ENCODE results near the gene FAM120B. TPM values are rescaled to one million over a fixed set of nuclear protein-coding genes. Genes with fewer than 3 reads are reported as not detected.

FAM120B gene
- total RNA-seq, 1 experiment from 2014 or later, result 25.2 TPM

DNA sequence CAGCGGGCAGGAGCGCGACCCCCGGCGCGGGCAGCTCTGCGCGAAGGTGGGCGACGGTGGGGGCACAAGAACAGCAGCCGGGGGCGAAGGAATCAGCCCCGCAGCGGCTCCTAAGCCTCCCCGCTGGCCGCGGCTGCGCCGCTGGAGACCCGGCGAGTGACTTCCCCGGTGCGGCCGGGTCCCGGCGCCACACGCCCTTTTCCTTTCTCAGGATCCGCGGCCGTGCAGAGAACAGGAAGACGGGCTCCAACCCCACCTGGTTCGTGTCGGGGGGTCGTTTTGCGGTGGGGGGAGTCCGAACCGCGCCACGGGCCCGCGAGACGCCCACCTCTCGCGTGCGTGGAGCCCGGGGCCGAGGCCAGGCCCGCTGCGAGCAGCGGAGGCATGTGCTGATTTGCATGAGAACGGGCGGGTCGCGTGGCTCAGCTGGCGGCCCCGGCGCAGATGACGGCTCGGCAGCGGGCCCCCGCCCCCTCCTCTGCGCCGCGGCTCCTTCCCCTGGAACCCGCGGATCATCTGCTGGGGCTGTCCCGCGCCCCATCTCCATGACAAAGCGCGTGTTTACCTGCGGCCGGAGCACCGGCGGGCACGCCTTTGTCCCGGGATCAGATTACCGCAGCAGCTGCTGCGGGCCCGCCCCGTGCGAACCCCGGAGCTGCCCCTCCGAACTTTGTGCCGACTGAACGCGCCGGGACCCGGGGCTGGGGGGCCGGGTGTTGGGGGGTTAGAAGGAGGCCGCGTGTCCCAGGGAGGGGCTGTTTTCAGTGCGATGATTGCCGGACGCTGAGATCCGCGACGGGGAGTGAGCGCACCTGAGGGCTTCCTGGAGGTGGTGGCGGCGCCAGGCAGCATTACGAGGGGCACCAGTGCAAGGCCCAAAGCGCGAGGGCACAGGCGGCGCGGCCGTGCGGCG is 10.8 kb upstream of the FAM120B start:
- TF ChIP-seq ELF1 (IDR thresholded peaks at IDR 0.05; ENCODE audit: borderline replicate concordance, low read depth), result no peak
- TF ChIP-seq, protein P1, sequence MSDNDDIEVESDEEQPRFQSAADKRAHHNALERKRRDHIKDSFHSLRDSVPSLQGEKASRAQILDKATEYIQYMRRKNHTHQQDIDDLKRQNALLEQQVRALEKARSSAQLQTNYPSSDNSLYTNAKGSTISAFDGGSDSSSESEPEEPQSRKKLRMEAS (IDR thresholded peaks at IDR 0.05), result peak; percentile 68; the same call in 1 of the 2 replicates
- TF ChIP-seq TCF7L2 (IDR thresholded peaks at IDR 0.05; ENCODE audit: borderline replicate concordance, extremely low read depth, insufficient read depth, insufficient read length), result peak; percentile 34
- TF ChIP-seq ZFX (IDR thresholded peaks at IDR 0.05), result peak; percentile 48
- Histone ChIP-seq H3K4me2 (ENCODE audit: low read length) (peak overlapping the region; percentile 91), H3K27ac (ENCODE audit: low read depth, low read length) (peak overlapping the region; percentile 22; the same call in 1 of the 2 replicates), H3K4me1 (ENCODE audit: control insufficient read depth in 1 of 2, insufficient read depth in 2 of 2, low read length in 2 of 2) (peaks cover 4 to 14% of the 10 kb centered on the region in 2 experiments; a peak in 2 of 4 replicates), H3K79me2 (ENCODE audit: insufficient read depth, low read length) (no peaks in the 10 kb centered on the region), H3K9me2 (ENCODE audit: insufficient read depth) (no peaks in the 10 kb centered on the region), H3K4me3 (replicated peaks in 1 of 2; ENCODE audit: low read depth in 1 of 2, low read length in 2 of 2) (peak overlapping the region; percentile 35 to 59), H2AFZ (ENCODE audit: low read depth, low read length, poor library complexity, severe bottlenecking) (peak overlapping the region; percentile 26), H4K20me1 (ENCODE audit: insufficient read depth) (no peaks in the 10 kb centered on the region), H3K36me3 (ENCODE audit: control insufficient read depth in 1 of 2, insufficient read depth in 2 of 2, low read length in 2 of 2) (no peaks in the 10 kb centered on the region), H3K27me3 (ENCODE audit: insufficient read depth, low read length) (peaks cover 4% of the 10 kb centered on the region; the same call in 1 of the 2 replicates), H3K9me3 (ENCODE audit: control insufficient read depth in 1 of 2, insufficient read depth in 1 of 2, low read depth in 1 of 2, low read length in 2 of 2) (peaks cover 0 to 2% of the 10 kb centered on the region in 2 experiments; a peak in 1 of 4 replicates), H3K9ac (ENCODE audit: low read length) (peak overlapping the region; percentile 59)
- ATAC-seq, result peak; percentile 73
- ChIA-PET CTCF (no interaction called here), RAD21 (ENCODE audit: low non-redundant PET in 1 of 2, low total read pairs in 2 of 2, uncharacterized antibody in 2 of 2, unreplicated experiment in 2 of 2) (no interaction called here), POLR2A (no interaction called here)
- intact Hi-C loops (cut with micrococcal nuclease), result loop anchor here (10.0 kb wide), 1 partner anchor 229 kb away; no protein-coding TSS in a partner anchor
- no peak for DNase-seq (ENCODE audit: low read depth, low spot score)
- no TSS peak for BruUV-seq (replicated peaks)

DNA sequence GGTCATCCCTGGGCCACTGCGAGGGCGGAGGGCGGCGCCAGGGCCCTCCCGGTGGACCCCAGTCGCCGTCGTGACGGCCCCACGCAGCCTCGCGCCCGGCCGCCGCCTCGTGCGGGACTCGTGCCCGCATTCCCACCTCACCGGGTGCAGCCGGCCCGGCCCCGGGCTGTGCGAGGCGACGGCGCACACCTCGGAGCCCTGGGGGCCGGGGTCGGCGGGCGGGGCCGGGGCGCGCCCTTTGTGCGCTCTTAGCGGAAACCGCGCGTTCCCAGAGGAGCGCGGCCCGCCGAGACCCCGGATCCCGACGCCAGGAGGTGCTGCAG is 10.2 kb upstream of the FAM120B start:
- no peak for ATAC-seq
- no peaks in the 10 kb centered on the region for H3K36me3 ChIP-seq (ENCODE audit: control insufficient read depth in 1 of 2, insufficient read depth in 2 of 2, low read length in 2 of 2)
- BruUV-seq (replicated peaks), result no TSS peak
- peak overlapping the region; percentile 91 for H3K4me2 ChIP-seq (ENCODE audit: low read length)
- RAD21 ChIA-PET (ENCODE audit: low non-redundant PET in 1 of 2, low total read pairs in 2 of 2, uncharacterized antibody in 2 of 2, unreplicated experiment in 2 of 2), result no interaction called here
- peaks cover 4 to 14% of the 10 kb centered on the region in 2 experiments; a peak in 2 of 4 replicates for H3K4me1 ChIP-seq (ENCODE audit: control insufficient read depth in 1 of 2, insufficient read depth in 2 of 2, low read length in 2 of 2)
- no peaks in the 10 kb centered on the region for H3K9me2 ChIP-seq (ENCODE audit: insufficient read depth)
- CTCF ChIA-PET, result no interaction called here
- intact Hi-C loops (cut with micrococcal nuclease), result loop anchor here (10.0 kb wide), 1 partner anchor 228 kb away; no protein-coding TSS in a partner anchor
- H3K4me3 ChIP-seq (replicated peaks in 1 of 2; ENCODE audit: low read depth in 1 of 2, low read length in 2 of 2), result no peak overlapping the region
- no peaks in the 10 kb centered on the region for H3K79me2 ChIP-seq (ENCODE audit: insufficient read depth, low read length)
- no peak overlapping the region for H3K9ac ChIP-seq (ENCODE audit: low read length)
- no peaks in the 10 kb centered on the region for H4K20me1 ChIP-seq (ENCODE audit: insufficient read depth)
- H3K27ac ChIP-seq (ENCODE audit: low read depth, low read length), result no peak overlapping the region; the same call in 1 of the 2 replicates
- peaks cover 4% of the 10 kb centered on the region; the same call in 1 of the 2 replicates for H3K27me3 ChIP-seq (ENCODE audit: insufficient read depth, low read length)
- no peak for DNase-seq (ENCODE audit: low read depth, low spot score)
- POLR2A ChIA-PET, result no interaction called here
- H3K9me3 ChIP-seq (ENCODE audit: control insufficient read depth in 1 of 2, insufficient read depth in 1 of 2, low read depth in 1 of 2, low read length in 2 of 2), result peaks cover 0 to 6% of the 10 kb centered on the region in 2 experiments; a peak in 1 of 4 replicates
- H2AFZ ChIP-seq (ENCODE audit: low read depth, low read length, poor library complexity, severe bottlenecking), result no peak overlapping the region
- TF ChIP-seq CBX3 (IDR thresholded peaks at IDR 0.05; ENCODE audit: low read depth) (no peak), YY1 (IDR thresholded peaks at IDR 0.05; ENCODE audit: extremely low read depth, insufficient replicate concordance, low read depth, low read length) (no peak), JUND (IDR thresholded peaks at IDR 0.05) (no peak), RAD21 (IDR thresholded peaks at IDR 0.05; ENCODE audit: low read depth) (no peak), ELF1 (IDR thresholded peaks at IDR 0.05; ENCODE audit: borderline replicate concordance, low read depth) (no peak), SP1 (IDR thresholded peaks at IDR 0.05; ENCODE audit: low read depth) (no peak), EZH2 (IDR thresholded peaks at IDR 0.05) (no peak)
- TF ChIP-seq, protein P2, sequence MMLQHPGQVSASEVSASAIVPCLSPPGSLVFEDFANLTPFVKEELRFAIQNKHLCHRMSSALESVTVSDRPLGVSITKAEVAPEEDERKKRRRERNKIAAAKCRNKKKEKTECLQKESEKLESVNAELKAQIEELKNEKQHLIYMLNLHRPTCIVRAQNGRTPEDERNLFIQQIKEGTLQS (IDR thresholded peaks at IDR 0.05), result no peak
- TF ChIP-seq, protein P3, sequence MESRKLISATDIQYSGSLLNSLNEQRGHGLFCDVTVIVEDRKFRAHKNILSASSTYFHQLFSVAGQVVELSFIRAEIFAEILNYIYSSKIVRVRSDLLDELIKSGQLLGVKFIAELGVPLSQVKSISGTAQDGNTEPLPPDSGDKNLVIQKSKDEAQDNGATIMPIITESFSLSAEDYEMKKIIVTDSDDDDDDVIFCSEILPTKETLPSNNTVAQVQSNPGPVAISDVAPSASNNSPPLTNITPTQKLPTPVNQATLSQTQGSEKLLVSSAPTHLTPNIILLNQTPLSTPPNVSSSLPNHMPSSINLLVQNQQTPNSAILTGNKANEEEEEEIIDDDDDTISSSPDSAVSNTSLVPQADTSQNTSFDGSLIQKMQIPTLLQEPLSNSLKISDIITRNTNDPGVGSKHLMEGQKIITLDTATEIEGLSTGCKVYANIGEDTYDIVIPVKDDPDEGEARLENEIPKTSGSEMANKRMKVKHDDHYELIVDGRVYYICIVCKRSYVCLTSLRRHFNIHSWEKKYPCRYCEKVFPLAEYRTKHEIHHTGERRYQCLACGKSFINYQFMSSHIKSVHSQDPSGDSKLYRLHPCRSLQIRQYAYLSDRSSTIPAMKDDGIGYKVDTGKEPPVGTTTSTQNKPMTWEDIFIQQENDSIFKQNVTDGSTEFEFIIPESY (IDR thresholded peaks at IDR 0.05; ENCODE audit: extremely low read depth, insufficient replicate concordance, low read length), result no peak

All from HCT116 (cell line).